HepG2 (cell line): ENCODE data around the gene ITGA7. TPM values are rescaled to one million over a fixed set of nuclear protein-coding genes. Genes with fewer than 3 reads are reported as not detected.

ENCODE experiments used
- ATAC-seq: fragments of 200-7000 bp; cut with Tn5 transposase; 3 replicates; pipeline ENCODE4 v1.9.1; 2020; ENCODE audit warnings: mild to moderate bottlenecking, moderate library complexity
- BruUV-seq: library from RNA; stranded (reverse); fragments of 400-500 nt; replicated peaks from 2 replicates; lab custom pipeline; 2021; lab: Mats Ljungman, UMichigan
- CTCF ChIA-PET: fragments of 300-600 bp; formaldehyde crosslinking; extraction: SDS; loops from one replicate; lab custom pipeline; 2021; ENCODE audit warnings: low total read pairs, inconsistent platforms, low intra/inter-chr PET ratio; lab: Yijun Ruan, JAX
- POLR2A ChIA-PET: fragments of 350-600 bp; sonication (Branson Sonifier 250); formaldehyde crosslinking; loops from one replicate; lab custom pipeline; 2020; ENCODE audit warnings: antibody characterized with exemption, inconsistent platforms; lab: Yijun Ruan, JAX
- DNase-seq: peaks from one replicate; pipeline ENCODE4 v3.0.0-alpha.2; 2015; ENCODE audit warnings: low spot score
- FAIRE-seq: peaks from 3 replicates; lab custom pipeline; 2011; peaks lifted over from hg19 to GRCh38; lab: Jason Lieb, UNC
- H2AFZ ChIP-seq: one replicate; pipeline ENCODE4 v1.6.1; 2011; ENCODE audit warnings: low read length, inconsistent platforms
- H3K27ac ChIP-seq: fragments of 300-600 bp; 3 replicates; pipeline ENCODE4 v1.8.0; 2011; ENCODE audit warnings: mixed run types, mild to moderate bottlenecking, mixed read lengths, low read length, inconsistent platforms; ENCODE audit not compliant: insufficient read depth; ENCODE audit errors: extremely low read length
- H3K27me3 ChIP-seq, 2 experiments: fragments of 200-600 bp in 1 of 2; 2 replicates in 1 of 2; 3 replicates in 1 of 2; pipeline versions ENCODE4 v1.6.0 to v1.8.0; 2011; ENCODE audit warnings: low read length in 2 of 2, mild to moderate bottlenecking in 2 of 2, moderate library complexity in 2 of 2, inconsistent platforms in 1 of 2; ENCODE audit not compliant: insufficient read depth in 2 of 2, control insufficient read depth in 1 of 2
- H3K36me3 ChIP-seq, 2 experiments: fragments of 200-600 bp in 1 of 2; replicated peaks in 1 of 2; 2 replicates in 1 of 2; 3 replicates in 1 of 2; pipeline versions ENCODE4 v1.5.1 to v1.8.0; 2011; ENCODE audit warnings: low read length in 2 of 2, inconsistent platforms in 1 of 2; ENCODE audit not compliant: insufficient read depth in 2 of 2, control insufficient read depth in 1 of 2
- H3K4me1 ChIP-seq: 2 replicates; pipeline ENCODE4 v1.5.1; 2012; ENCODE audit warnings: low read length, inconsistent platforms; ENCODE audit not compliant: insufficient read depth
- H3K4me2 ChIP-seq: 2 replicates; pipeline ENCODE4 v1.6.0; 2011; ENCODE audit warnings: low read depth, low read length, inconsistent platforms
- H3K4me3 ChIP-seq, 3 experiments: fragments of 200-600 bp in 1 of 3; sonication (generic), shearing (Covaris generic) in 1 of 3; replicated peaks in 1 of 3; 2 replicates each; pipeline ENCODE4 v1.5.1; 2011 to 2016; ENCODE audit warnings: low read length in 3 of 3, inconsistent platforms in 2 of 3, low read depth in 2 of 3, mild to moderate bottlenecking in 2 of 3, control low read depth in 1 of 3, mixed read lengths in 1 of 3; ENCODE audit not compliant: insufficient read depth in 1 of 3
- H3K79me2 ChIP-seq: one replicate; pipeline ENCODE4 v1.6.1; 2011; ENCODE audit warnings: low read length, inconsistent platforms; ENCODE audit not compliant: insufficient read depth
- H3K9ac ChIP-seq: 2 replicates; pipeline ENCODE4 v1.6.0; 2011; ENCODE audit warnings: mild to moderate bottlenecking, low read depth, low read length, inconsistent platforms; ENCODE audit not compliant: insufficient read depth
- H3K9me3 ChIP-seq: 2 replicates; pipeline ENCODE4 v1.5.1; 2012; ENCODE audit warnings: mild to moderate bottlenecking, low read length
- H4K20me1 ChIP-seq: 2 replicates; pipeline ENCODE4 v1.6.0; 2011; ENCODE audit warnings: inconsistent platforms, mild to moderate bottlenecking, low read length, moderate library complexity; ENCODE audit not compliant: insufficient read depth
- FIP1L1 ChIP-seq: fragments of 200-400 bp; formaldehyde crosslinking; IDR thresholded peaks from 2 replicates; pipeline ENCODE4 v1.6.1; 2018; ENCODE audit warnings: low read depth, mild to moderate bottlenecking, low read length, moderate library complexity, borderline replicate concordance; ENCODE audit not compliant: insufficient read depth
- HMG20B ChIP-seq: conservative IDR thresholded peaks from 2 replicates; pipeline ENCODE4 v1.6.1; 2016; ENCODE audit warnings: missing genetic modification reagents, missing compliant biosample characterization
- MLX ChIP-seq: IDR thresholded peaks from 2 replicates; pipeline ENCODE4 v1.6.1; 2016
- RFXAP ChIP-seq: sonication (generic); formaldehyde crosslinking; IDR thresholded peaks from 2 replicates; pipeline ENCODE4 v1.4.0; 2020; ENCODE audit warnings: missing genetic modification reagents, borderline replicate concordance
- SATB2 ChIP-seq: sonication (generic); formaldehyde crosslinking; IDR thresholded peaks from 2 replicates; pipeline ENCODE4 v1.5.0; 2020; ENCODE audit warnings: missing genetic modification reagents
- ZBTB14 ChIP-seq: sonication (generic); formaldehyde crosslinking; IDR thresholded peaks from 2 replicates; pipeline ENCODE4 v1.4.0; 2020; ENCODE audit warnings: missing genetic modification reagents
- ZHX2 ChIP-seq, 2 experiments: sonication (generic) in 1 of 2; formaldehyde crosslinking in 1 of 2; IDR thresholded peaks; 2 replicates each; pipeline versions ENCODE4 v1.6.1 to v1.9.0; 2014 to 2022; ENCODE audit warnings: antibody characterized with exemption in 1 of 2, borderline replicate concordance in 1 of 2, inconsistent platforms in 1 of 2, low read depth in 1 of 2, missing genetic modification reagents in 1 of 2
- ZKSCAN8 ChIP-seq: IDR thresholded peaks from 2 replicates; pipeline ENCODE4 v1.6.1; 2016; ENCODE audit warnings: borderline replicate concordance, missing genetic modification reagents, missing compliant biosample characterization
- ZNF180 ChIP-seq: sonication (generic); formaldehyde crosslinking; IDR thresholded peaks from 2 replicates; pipeline ENCODE4 v1.4.0; 2020; ENCODE audit warnings: low read depth, missing genetic modification reagents, borderline replicate concordance
- ZNF317 ChIP-seq: sonication (generic); formaldehyde crosslinking; IDR thresholded peaks from 2 replicates; pipeline ENCODE4 v1.5.0; 2020; ENCODE audit warnings: mild to moderate bottlenecking, missing genetic modification reagents
- ZNF350 ChIP-seq: sonication (generic); formaldehyde crosslinking; IDR thresholded peaks from 2 replicates; pipeline ENCODE4 v1.4.0; 2020; ENCODE audit warnings: mild to moderate bottlenecking, low read depth, missing genetic modification reagents, borderline replicate concordance
- ZNF879 ChIP-seq: sonication (generic); formaldehyde crosslinking; IDR thresholded peaks from 2 replicates; pipeline ENCODE4 v1.8.1; 2023; ENCODE audit warnings: missing genetic modification reagents
- whole genome bisulfite sequencing: methylation state at CpG from one replicate; pipeline ENCODE4 v1.1.6; 2017; ENCODE audit warnings: low lambda C conversion rate; 5-methylcytosine and 5-hydroxymethylcytosine counted together
- in situ Hi-C: cut with HindIII; loops from 2 replicates; pipeline ENCODE4 v1.10.0; 2017; ENCODE audit warnings: low pct_unique_long_range_greater_than_20kb; ENCODE audit not compliant: extremely low pct_ligation_motif_present
- intact Hi-C: fragments of 100-400 bp; cut with micrococcal nuclease; formaldehyde crosslinking; loops from one replicate; pipeline ENCODE4 v1.10.0; 2022; ENCODE audit not compliant: unreplicated experiment
- polyA plus RNA-seq, 8 experiments: library from polyadenylated mRNA; depleted of rRNA in 3 of 8; stranded (reverse) in 7 of 8; unstranded in 1 of 8; fragments of >200 nt; fragmentation: Illumina TruSeq in 4 of 8; extraction: Trizol in 4 of 8; gene quantifications; 2 replicates each; pipeline versions ENCODE4 v1.2.1 to v1.2.3, GENCODE V29; 2011 to 2016; ENCODE audit warnings: low read depth in 4 of 8, missing spikeins in 1 of 8, mixed read lengths in 1 of 8; ENCODE audit not compliant: insufficient read depth in 1 of 8
- total RNA-seq, 5 experiments: library from RNA; depleted of rRNA; stranded (reverse); fragments of >200 nt; fragmentation: Illumina TruSeq; extraction: Trizol; gene quantifications; 2 replicates each; pipeline ENCODE4 v1.2.3, GENCODE V29; 2016; ENCODE audit warnings: low read depth in 1 of 5

The ITGA7 gene
- total and polyA plus RNA-seq, 2 of the 13 experiments (the other 11 are each of a cell fraction or from before 2014, with no cell fraction given) = 0.65 to 0.75 TPM

- H3K27ac ChIP-seq = no peak overlapping the region
- H3K4me2 ChIP-seq = no peak overlapping the region
- ATAC-seq = no peak
- BruUV-seq = no TSS peak
- 0 out of 2 replicates have a peak, but pooled peaks cover 8% of the 10 kb centered on the region for H4K20me1 ChIP-seq
- 100% methylated on average over 3 of the region's 3 CpGs for WGBS
- POLR2A ChIA-PET = interaction anchor here (1.0 to 2.0 kb wide), 4 partner anchors 9 to 249 kb away, joined by 3 to 14 read pairs (median 6); partner anchors contain the start of genes BLOC1S1 and RAB5B
- no peak for FAIRE-seq
- no peaks in the 10 kb centered on the region for H3K9me3 ChIP-seq
- no peak overlapping the region for H3K9ac ChIP-seq
- intact Hi-C loops (loop anchor here (1.0 to 5.0 kb wide), 2 partner anchors 12 to 538 kb away; no protein-coding TSS in a partner anchor), in situ Hi-C loops (no loop called here)
- H2AFZ ChIP-seq = no peak overlapping the region
- DNase-seq = no peak
- CTCF ChIA-PET = interaction anchor here (3.4 kb wide), 1 partner anchor 12 kb away, joined by 36 read pairs; no protein-coding TSS in a partner anchor
- peaks cover 12% of the 10 kb centered on the region for H3K79me2 ChIP-seq
- H3K36me3 ChIP-seq = peaks cover 10 to 25% of the 10 kb centered on the region in 2 experiments; a peak in 4 of 5 replicates
- H3K4me1 ChIP-seq = peaks cover 70% of the 10 kb centered on the region
- H3K4me3 ChIP-seq = no peak overlapping the region
- H3K27me3 ChIP-seq = no peaks in the 10 kb centered on the region; a peak in 1 of 5 replicates
- TF ChIP-seq ZKSCAN8 (CRISPR knock-in tag) (no peak), RFXAP (CRISPR knock-in tag) (no peak), SATB2 (no peak), ZHX2 (IDR thresholded peaks at IDR 0.05; ENCODE audit: low read depth) (no peak), ZHX2 (CRISPR knock-in tag; IDR thresholded peaks at IDR 0.05; ENCODE audit: borderline replicate concordance) (no peak), MLX (CRISPR knock-in tag) (no peak), ZNF317 (no peak), ZBTB14 (CRISPR knock-in tag) (no peak), HMG20B (CRISPR knock-in tag) (no peak), ZNF180 (no peak), FIP1L1 (no peak), ZNF350 (no peak), ZNF879 (CRISPR knock-in tag) (no peak)
These were observed 17.2 kb upstream of the ITGA7 start for GRCh38 chr12:55724940-55725309.
